HepG2 (cell line): Measurements from ENCODE around the gene RPP21. TPM values are rescaled to one million over a fixed set of nuclear protein-coding genes. Genes with fewer than 3 reads are reported as not detected.

Experiments used
- BRCA1 ChIP-seq: sonication (generic); formaldehyde crosslinking; IDR thresholded peaks from 2 replicates; pipeline ENCODE4 v1.4.0; 2020; ENCODE audit warnings: missing genetic modification reagents
- HBP1 ChIP-seq: IDR thresholded peaks from 2 replicates; pipeline ENCODE4 v1.6.1; 2016; ENCODE audit warnings: low read depth, control low read depth
- JUN ChIP-seq: sonication (generic); formaldehyde crosslinking; IDR thresholded peaks from 2 replicates; pipeline ENCODE4 v1.4.0; 2020; ENCODE audit warnings: mild to moderate bottlenecking, missing genetic modification reagents
- KAT2B ChIP-seq: fragments of 150-350 bp; IDR thresholded peaks from 2 replicates; pipeline ENCODE4 v1.6.1; 2014; ENCODE audit warnings: low read depth, low read length, borderline replicate concordance
- KDM2A ChIP-seq: sonication (generic); formaldehyde crosslinking; IDR thresholded peaks from 2 replicates; pipeline ENCODE4 v1.4.0; 2020; ENCODE audit warnings: low read depth, missing genetic modification reagents, borderline replicate concordance
- PAXIP1 ChIP-seq: sonication (generic); formaldehyde crosslinking; conservative IDR thresholded peaks from 2 replicates; pipeline ENCODE4 v1.4.0; 2020; ENCODE audit warnings: mild to moderate bottlenecking, missing genetic modification reagents, moderate library complexity
- SMAD9 ChIP-seq: sonication (generic); formaldehyde crosslinking; IDR thresholded peaks from 2 replicates; pipeline ENCODE4 v1.5.1; 2020; ENCODE audit warnings: mild to moderate bottlenecking, missing genetic modification reagents
- TP53 ChIP-seq: sonication (generic); formaldehyde crosslinking; conservative IDR thresholded peaks from 2 replicates; pipeline ENCODE4 v1.4.0; 2020; ENCODE audit warnings: missing genetic modification reagents
- ZBTB21 ChIP-seq: sonication (generic); formaldehyde crosslinking; IDR thresholded peaks from 2 replicates; pipeline ENCODE4 v1.4.0; 2020; ENCODE audit warnings: missing genetic modification reagents
- ZEB1 ChIP-seq: IDR thresholded peaks from 2 replicates; pipeline ENCODE4 v1.6.1; 2012; ENCODE audit warnings: mild to moderate bottlenecking, low read depth, inconsistent platforms; ENCODE audit not compliant: insufficient replicate concordance
- ZFP41 ChIP-seq: sonication (generic); formaldehyde crosslinking; IDR thresholded peaks from 2 replicates; pipeline ENCODE4 v1.4.0; 2020; ENCODE audit warnings: mild to moderate bottlenecking, missing genetic modification reagents, borderline replicate concordance
- ZIK1 ChIP-seq: sonication (generic); formaldehyde crosslinking; IDR thresholded peaks from 2 replicates; pipeline ENCODE4 v1.5.0; 2020; ENCODE audit warnings: mild to moderate bottlenecking, low read depth, missing genetic modification reagents, borderline replicate concordance
- ZNF10 ChIP-seq: sonication (generic); formaldehyde crosslinking; IDR thresholded peaks from 2 replicates; pipeline ENCODE4 v1.4.0; 2020; ENCODE audit warnings: mild to moderate bottlenecking, low read depth, missing genetic modification reagents, borderline replicate concordance
- ZNF264 ChIP-seq: sonication (generic); formaldehyde crosslinking; IDR thresholded peaks from 2 replicates; pipeline ENCODE4 v1.4.0; 2020; ENCODE audit warnings: missing genetic modification reagents
- ZNF350 ChIP-seq: sonication (generic); formaldehyde crosslinking; IDR thresholded peaks from 2 replicates; pipeline ENCODE4 v1.4.0; 2020; ENCODE audit warnings: mild to moderate bottlenecking, low read depth, missing genetic modification reagents, borderline replicate concordance
- ZNF468 ChIP-seq: sonication (generic); formaldehyde crosslinking; IDR thresholded peaks from 2 replicates; pipeline ENCODE4 v1.8.0; 2022; ENCODE audit warnings: mild to moderate bottlenecking, moderate library complexity, missing genetic modification reagents
- ZNF546 ChIP-seq: sonication (generic); formaldehyde crosslinking; conservative IDR thresholded peaks from 2 replicates; pipeline ENCODE4 v1.8.1; 2023; ENCODE audit warnings: mild to moderate bottlenecking, missing genetic modification reagents
- ZNF800 ChIP-seq: sonication (generic); formaldehyde crosslinking; IDR thresholded peaks from 2 replicates; pipeline ENCODE4 v1.4.0; 2020; ENCODE audit warnings: missing genetic modification reagents
- ZSCAN25 ChIP-seq: sonication (generic); formaldehyde crosslinking; IDR thresholded peaks from 2 replicates; pipeline ENCODE4 v1.8.0; 2022; ENCODE audit warnings: mild to moderate bottlenecking, missing genetic modification reagents
- polyA plus RNA-seq, 8 experiments: library from polyadenylated mRNA; depleted of rRNA in 3 of 8; stranded (reverse) in 7 of 8; unstranded in 1 of 8; fragments of >200 nt; fragmentation: Illumina TruSeq in 4 of 8; extraction: Trizol in 4 of 8; gene quantifications; 2 replicates each; pipeline versions ENCODE4 v1.2.1 to v1.2.3, GENCODE V29; 2011 to 2016; ENCODE audit warnings: low read depth in 4 of 8, missing spikeins in 1 of 8, mixed read lengths in 1 of 8; ENCODE audit not compliant: insufficient read depth in 1 of 8
- total RNA-seq, 5 experiments: library from RNA; depleted of rRNA; stranded (reverse); fragments of >200 nt; fragmentation: Illumina TruSeq; extraction: Trizol; gene quantifications; 2 replicates each; pipeline ENCODE4 v1.2.3, GENCODE V29; 2016; ENCODE audit warnings: low read depth in 1 of 5
- TF ChIP-seq, protein P1 (sequence below): sonication (generic); formaldehyde crosslinking; conservative IDR thresholded peaks from 2 replicates; pipeline ENCODE4 v1.4.0; 2020; ENCODE audit warnings: missing genetic modification reagents

The RPP21 gene
- total and polyA plus RNA-seq, 2 of the 13 experiments (the other 11 are each of a cell fraction or from before 2014, with no cell fraction given), result 53.1 to 72.3 TPM

- TF ChIP-seq ZEB1 (peak; percentile 86), ZNF10 (no peak), TP53 (0 out of 2 replicates have a peak, but pooled peaks have one; percentile 70), ZNF264 (CRISPR knock-in tag) (peak; percentile 86), ZNF800 (CRISPR knock-in tag) (peak; percentile 76), ZSCAN25 (CRISPR knock-in tag) (peak; percentile 74; the same call in 1 of the 2 replicates), JUN (0 out of 2 replicates have a peak, but pooled peaks have one; percentile 13), KAT2B (no peak), ZIK1 (CRISPR knock-in tag) (peak; percentile 84; the same call in 1 of the 2 replicates), KDM2A (peak; percentile 99), ZNF350 (CRISPR knock-in tag) (peak; percentile 96), HBP1 (CRISPR knock-in tag) (peak; percentile 88; the same call in 1 of the 2 replicates), PAXIP1 (peak; percentile 59), SMAD9 (CRISPR knock-in tag) (no peak), ZNF468 (CRISPR knock-in tag) (0 out of 2 replicates have a peak, but pooled peaks have one; percentile 66), ZFP41 (CRISPR knock-in tag) (peak; percentile 88; the same call in 1 of the 2 replicates), ZNF546 (peak; percentile 81; the same call in 1 of the 2 replicates), ZBTB21 (CRISPR knock-in tag) (peak; percentile 25; the same call in 1 of the 2 replicates), BRCA1 (CRISPR knock-in tag) (peak; percentile 98; the same call in 1 of the 2 replicates)
- TF ChIP-seq, protein P1, sequence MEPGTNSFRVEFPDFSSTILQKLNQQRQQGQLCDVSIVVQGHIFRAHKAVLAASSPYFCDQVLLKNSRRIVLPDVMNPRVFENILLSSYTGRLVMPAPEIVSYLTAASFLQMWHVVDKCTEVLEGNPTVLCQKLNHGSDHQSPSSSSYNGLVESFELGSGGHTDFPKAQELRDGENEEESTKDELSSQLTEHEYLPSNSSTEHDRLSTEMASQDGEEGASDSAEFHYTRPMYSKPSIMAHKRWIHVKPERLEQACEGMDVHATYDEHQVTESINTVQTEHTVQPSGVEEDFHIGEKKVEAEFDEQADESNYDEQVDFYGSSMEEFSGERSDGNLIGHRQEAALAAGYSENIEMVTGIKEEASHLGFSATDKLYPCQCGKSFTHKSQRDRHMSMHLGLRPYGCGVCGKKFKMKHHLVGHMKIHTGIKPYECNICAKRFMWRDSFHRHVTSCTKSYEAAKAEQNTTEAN, result peak; percentile 68
Measured at GRCh38 chr6:30344868-30345671, at the start of gene RPP21 (continued).
